Endothelial cell of hepatic sinusoid (primary cell): Measurements from ENCODE around the gene CPSF2.
"Not testable (repeated sequence)": the region's sequence is repeated elsewhere in the genome, so short reads cannot be mapped to it uniquely, and the experiment has no call there.

ENCODE experiments used
- in situ Hi-C: cut with HindIII; loops from 2 replicates; pipeline ENCODE4 v1.10.0; 2017; ENCODE audit warnings: low sequenced_read_pairs

The CPSF2 gene

GRCh38 chr14:92154283-92154942, 32.6 kb downstream of the CPSF2 start:
- in situ Hi-C loops, result no loop called here

DNA sequence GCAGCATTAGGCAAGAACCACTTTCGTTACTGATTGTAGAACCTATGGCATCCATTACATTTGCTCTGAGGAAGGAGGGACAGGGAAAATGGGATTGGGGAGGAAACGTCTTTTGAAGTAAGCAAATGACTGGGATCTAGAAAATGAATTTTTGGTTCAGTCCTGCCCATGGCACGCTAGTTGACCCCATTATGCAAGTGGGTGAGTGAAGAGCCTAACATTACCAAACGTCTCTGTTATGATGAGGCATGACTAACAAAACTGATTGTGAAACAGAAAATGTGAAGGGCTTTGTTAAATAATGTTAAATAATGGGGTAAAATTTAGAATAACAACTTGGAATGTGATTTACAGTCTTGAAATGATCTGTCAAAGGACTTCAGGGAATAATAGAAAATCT, 38.9 kb downstream of the CPSF2 start:
- in situ Hi-C loops, result no loop called here

GRCh38 chr14:92161521-92161920, 39.8 kb downstream of the CPSF2 start:
- in situ Hi-C loops, result no loop called here

DNA sequence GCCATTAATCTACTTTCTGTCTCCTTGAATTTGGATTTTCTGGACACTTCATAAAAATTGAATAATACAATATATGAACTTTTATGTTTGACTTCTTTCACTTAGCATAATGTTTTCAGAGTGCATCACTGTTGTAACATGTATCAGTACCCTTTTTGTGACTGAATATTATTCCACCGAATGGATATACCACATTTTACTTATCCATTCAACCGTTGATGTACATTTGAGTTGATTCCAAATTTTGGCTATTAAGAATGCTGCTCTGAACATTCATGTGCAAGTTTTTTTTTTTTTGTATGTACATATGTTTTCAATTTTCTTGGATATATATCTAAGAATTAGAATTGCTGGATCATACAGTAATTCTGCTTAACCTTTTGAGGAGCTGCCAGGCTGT, 43.2 kb downstream of the CPSF2 start:
- in situ Hi-C loops, result no loop called here

GRCh38 chr14:92173668-92174067, 51.9 kb downstream of the CPSF2 start:
- in situ Hi-C loops, result no loop called here

DNA sequence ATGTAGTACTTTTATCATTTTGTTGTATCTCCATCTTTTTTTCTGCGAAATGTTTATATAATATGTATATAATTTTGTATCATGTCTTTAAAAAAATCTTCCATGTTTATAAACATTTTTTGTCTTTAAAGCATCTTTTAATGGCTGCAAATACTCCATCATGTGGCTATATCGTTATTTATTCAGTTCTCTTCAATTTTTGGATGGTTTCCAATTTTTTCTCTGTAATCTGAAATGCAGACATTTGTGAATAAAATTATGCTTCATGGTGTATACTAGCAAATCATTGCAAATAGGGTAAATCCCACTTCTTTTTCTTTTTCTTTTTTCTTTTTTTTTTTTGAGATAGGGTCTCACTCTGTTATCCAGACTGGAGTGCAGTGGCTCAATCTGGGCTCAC, 54.0 kb downstream of the CPSF2 start:
- in situ Hi-C loops, result no loop called here

DNA sequence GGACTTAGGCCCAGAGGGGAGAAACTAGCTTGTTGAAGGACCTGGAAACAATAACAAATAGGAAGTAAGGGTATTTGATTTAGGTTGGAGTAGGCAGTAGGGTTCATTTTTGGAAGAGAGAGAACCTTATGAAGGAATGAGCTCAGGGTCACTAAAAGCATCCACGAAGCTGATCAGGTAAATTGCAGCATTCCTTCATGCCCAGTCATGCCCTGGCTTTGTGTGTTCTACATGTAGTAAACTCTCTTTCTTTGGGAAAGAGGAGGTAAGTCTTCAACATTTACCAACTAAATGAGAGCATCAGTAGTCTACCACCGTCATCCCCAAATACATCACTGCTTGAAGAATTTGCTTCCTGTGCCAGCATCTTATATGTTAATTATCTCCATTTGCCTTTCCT, 54.7 kb downstream of the CPSF2 start:
- in situ Hi-C loops, result no loop called here

GRCh38 chr14:92179178-92179577, 57.4 kb downstream of the CPSF2 start:
- in situ Hi-C loops, result not testable (repeated sequence)

DNA sequence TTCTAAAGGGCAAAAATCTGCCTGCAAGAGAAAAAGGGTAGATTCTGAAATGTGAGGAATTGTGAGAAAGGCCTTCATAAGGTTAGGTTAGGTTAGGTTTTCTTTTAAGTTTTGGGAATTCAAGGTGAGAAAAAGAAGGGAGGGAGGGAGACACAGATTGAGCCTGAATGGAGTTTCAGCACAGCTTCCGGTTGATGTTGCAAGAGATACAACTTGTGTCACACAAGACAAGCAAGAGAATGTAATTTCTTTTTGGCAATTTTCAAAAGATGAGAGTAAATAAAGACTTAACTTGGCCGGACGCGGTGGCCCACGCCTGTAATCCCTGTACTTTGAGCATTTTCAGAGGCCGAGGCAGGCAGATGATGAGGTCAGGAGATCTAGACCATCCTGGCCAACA, 63.8 kb downstream of the CPSF2 start:
- in situ Hi-C loops, result no loop called here

- in situ Hi-C loops, result not testable (repeated sequence)
Observed at GRCh38 chr14:92187616-92188015, 65.8 kb downstream of the CPSF2 start.

- in situ Hi-C loops, result no loop called here
Observed at GRCh38 chr14:92190768-92191167, 69.0 kb downstream of the CPSF2 start.

GRCh38 chr14:92198804-92199203, 77.0 kb downstream of the CPSF2 start:
- in situ Hi-C loops, result no loop called here

DNA sequence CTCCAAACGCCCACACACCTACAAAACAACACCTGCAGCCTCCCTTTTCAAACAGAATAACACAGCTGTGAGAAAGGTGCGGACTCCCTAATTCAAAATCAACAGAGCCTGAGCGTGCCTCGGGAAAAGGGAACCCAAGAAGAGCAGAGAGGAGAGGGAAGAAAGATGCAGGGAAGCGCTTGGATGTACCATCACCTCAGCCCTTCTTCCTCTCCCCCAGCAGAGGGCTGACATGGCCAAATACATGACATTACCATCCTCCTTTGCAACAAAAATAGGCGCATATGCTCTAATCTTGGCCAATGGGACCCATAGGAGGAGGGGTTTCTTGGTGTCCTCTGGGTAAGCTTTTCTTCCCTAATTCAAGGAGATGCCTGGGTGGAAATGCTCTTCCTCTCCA, 78.0 kb downstream of the CPSF2 start:
- in situ Hi-C loops, result no loop called here

- in situ Hi-C loops, result no loop called here
Observed at GRCh38 chr14:92203116-92203515, 81.3 kb downstream of the CPSF2 start.

- in situ Hi-C loops, result no loop called here
Observed at GRCh38 chr14:92204792-92205191, 83.0 kb downstream of the CPSF2 start.

- in situ Hi-C loops, result no loop called here
Observed at GRCh38 chr14:92207012-92207927, 85.5 kb downstream of the CPSF2 start.

DNA sequence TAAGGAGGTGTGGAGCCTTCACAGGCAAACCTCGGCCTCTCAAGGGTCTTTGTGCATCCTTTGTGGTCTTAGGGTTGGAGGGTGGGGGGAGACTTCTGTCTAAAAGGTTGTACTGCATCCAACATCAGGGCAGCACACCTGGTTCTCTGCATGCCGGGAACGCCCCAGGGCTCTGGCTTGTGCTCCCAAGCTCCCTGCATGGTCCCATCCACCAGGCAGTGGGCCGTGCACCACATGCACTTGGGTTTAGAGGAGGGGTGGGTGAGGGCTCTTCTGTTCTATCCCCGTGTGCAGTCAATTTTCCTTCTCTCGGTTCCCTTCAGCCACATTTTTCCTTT, 86.1 kb downstream of the CPSF2 start:
- in situ Hi-C loops, result no loop called here

- in situ Hi-C loops, result no loop called here
Observed at GRCh38 chr14:92209141-92209540, 87.4 kb downstream of the CPSF2 start.

DNA sequence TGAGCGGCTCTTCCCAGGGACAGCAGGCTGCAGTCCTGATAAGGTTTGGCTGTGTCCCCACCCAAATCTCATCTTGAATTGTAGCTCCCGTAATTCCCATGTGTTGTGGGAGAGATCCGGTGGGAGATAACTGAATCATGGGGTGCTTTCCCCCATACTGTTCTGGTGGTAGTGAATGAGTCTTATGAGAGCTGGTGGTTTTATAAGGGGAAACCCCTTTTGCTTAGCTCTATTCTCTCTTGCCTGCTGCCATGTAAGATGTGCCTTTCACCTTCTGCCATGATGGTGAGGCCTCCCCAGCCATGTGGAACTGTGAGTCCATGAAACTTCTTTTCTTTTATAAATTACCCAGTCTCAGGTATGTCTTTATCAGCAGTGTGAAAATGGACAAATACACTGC, 91.4 kb downstream of the CPSF2 start:
- in situ Hi-C loops, result not testable (repeated sequence)

DNA sequence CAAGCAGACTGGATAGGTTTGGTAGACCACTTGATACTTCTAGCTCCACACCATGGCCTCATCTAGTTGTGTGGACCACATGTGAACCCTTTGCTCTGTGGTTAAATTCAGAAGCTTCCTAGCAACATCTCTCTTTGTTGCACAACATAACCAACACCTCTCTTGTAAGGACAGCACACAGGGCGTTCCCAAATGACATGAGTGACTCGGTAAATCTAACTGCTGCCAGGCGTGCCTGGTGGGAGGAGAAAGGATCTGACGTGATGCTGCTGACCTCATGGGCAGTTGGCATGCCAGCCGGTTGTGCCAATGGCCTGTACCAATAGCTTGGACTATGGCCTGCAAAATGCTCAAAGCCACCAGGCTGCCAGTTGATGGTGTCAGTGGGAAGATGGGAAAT, 93.8 kb downstream of the CPSF2 start:
- in situ Hi-C loops, result loop anchor here (5.0 kb wide), 1 partner anchor 82 kb away; no protein-coding TSS in a partner anchor

- in situ Hi-C loops, result loop anchor here (5.0 kb wide), 1 partner anchor 79 kb away; no protein-coding TSS in a partner anchor
Observed at GRCh38 chr14:92217936-92218335, 96.2 kb downstream of the CPSF2 start.
